IMR-90 (cell line): Measurements from ENCODE around the gene TIMM10. TPM values are rescaled to one million over a fixed set of nuclear protein-coding genes. Genes with fewer than 3 reads are reported as not detected.

Experiments
- ATAC-seq: fragments of 200-7000 bp; cut with Tn5 transposase; 2 replicates; pipeline ENCODE4 v1.9.1; 2020; ENCODE audit warnings: low read depth, mild to moderate bottlenecking, moderate library complexity
- BruUV-seq: library from RNA; stranded (reverse); fragments of 400-500 nt; replicated peaks from 2 replicates; lab custom pipeline; 2021; lab: Mats Ljungman, UMichigan
- CTCF ChIA-PET: fragments of 300-600 bp; formaldehyde crosslinking; extraction: SDS; loops from one replicate; lab custom pipeline; 2021; ENCODE audit warnings: antibody characterized with exemption; lab: Yijun Ruan, JAX
- POLR2A ChIA-PET: fragments of 300-600 bp; sonication (Branson Sonifier 250); formaldehyde crosslinking; loops from one replicate; lab custom pipeline; 2022; ENCODE audit warnings: antibody characterized with exemption; ENCODE audit not compliant: unreplicated experiment; lab: Charles Lee
- DNase-seq: peaks from one replicate; pipeline ENCODE4 v3.0.0; 2013
- H2AFZ ChIP-seq: replicated peaks from 2 replicates; pipeline ENCODE3; 2013; ENCODE audit warnings: low read length, mild to moderate bottlenecking; ENCODE audit not compliant: poor library complexity
- H2AK5ac ChIP-seq: 2 replicates; pipeline ENCODE4 v1.6.1; 2013; ENCODE audit warnings: low read depth, low read length, inconsistent platforms
- H2AK9ac ChIP-seq: replicated peaks from 2 replicates; pipeline ENCODE3; 2013; ENCODE audit warnings: mild to moderate bottlenecking, low read depth, low read length, moderate library complexity; ENCODE audit not compliant: poor library complexity
- H2BK120ac ChIP-seq: 2 replicates; pipeline ENCODE4 v1.6.1; 2013; ENCODE audit warnings: low read depth, low read length, inconsistent platforms
- H2BK15ac ChIP-seq: 3 replicates; pipeline ENCODE4 v1.6.1; 2013; ENCODE audit warnings: low read depth, low read length, inconsistent platforms
- H2BK20ac ChIP-seq: 2 replicates; pipeline ENCODE4 v1.6.1; 2013; ENCODE audit warnings: low read depth, mild to moderate bottlenecking, inconsistent platforms, low read length, moderate library complexity
- H2BK5ac ChIP-seq: 2 replicates; pipeline ENCODE4 v1.6.1; 2013; ENCODE audit warnings: mild to moderate bottlenecking, low read depth, low read length, inconsistent platforms; ENCODE audit not compliant: poor library complexity, severe bottlenecking
- H3K14ac ChIP-seq: replicated peaks from 2 replicates; pipeline ENCODE4 v1.6.1; 2013; ENCODE audit warnings: low read depth, low read length, inconsistent platforms
- H3K18ac ChIP-seq: 2 replicates; pipeline ENCODE4 v1.6.1; 2013; ENCODE audit warnings: low read depth, low read length, control low read depth
- H3K23ac ChIP-seq: 2 replicates; pipeline ENCODE4 v1.6.1; 2013; ENCODE audit warnings: low read depth, low read length, inconsistent platforms
- H3K27ac ChIP-seq: 2 replicates; pipeline ENCODE4 v1.5.1; 2013; ENCODE audit warnings: mild to moderate bottlenecking, control low read depth, low read length; ENCODE audit not compliant: insufficient read depth
- H3K27me3 ChIP-seq: 2 replicates; pipeline ENCODE4 v1.6.1; 2013; ENCODE audit warnings: low read length; ENCODE audit not compliant: control insufficient read depth, insufficient read depth
- H3K36me3 ChIP-seq: 2 replicates; pipeline ENCODE4 v1.6.1; 2013; ENCODE audit warnings: low read length, mixed read lengths; ENCODE audit not compliant: control insufficient read depth, insufficient read depth
- H3K4ac ChIP-seq: 2 replicates; pipeline ENCODE4 v1.6.1; 2013; ENCODE audit warnings: low read depth, low read length, inconsistent platforms
- H3K4me1 ChIP-seq: 2 replicates; pipeline ENCODE4 v1.6.1; 2013; ENCODE audit warnings: low read length, mixed read lengths; ENCODE audit not compliant: control insufficient read depth, insufficient read depth
- H3K4me2 ChIP-seq: 2 replicates; pipeline ENCODE4 v1.6.1; 2013; ENCODE audit warnings: low read depth, mild to moderate bottlenecking, control low read depth, low read length, moderate library complexity
- H3K4me3 ChIP-seq: 2 replicates; pipeline ENCODE4 v1.5.1; 2013; ENCODE audit warnings: low read depth, mild to moderate bottlenecking, control low read depth, low read length, moderate library complexity; ENCODE audit not compliant: insufficient read depth
- H3K56ac ChIP-seq: 2 replicates; pipeline ENCODE4 v1.6.1; 2013; ENCODE audit warnings: low read length, inconsistent platforms; ENCODE audit not compliant: insufficient read depth; ENCODE audit errors: extremely low read depth
- H3K79me1 ChIP-seq, 2 experiments: 2 replicates each; pipeline ENCODE4 v1.6.1; 2013; ENCODE audit warnings: low read length in 2 of 2, inconsistent platforms in 1 of 2, low read depth in 1 of 2
- H3K9ac ChIP-seq: 2 replicates; pipeline ENCODE4 v1.6.1; 2013; ENCODE audit warnings: low read depth, low read length, control low read depth
- H3K9me1 ChIP-seq: 2 replicates; pipeline ENCODE4 v1.6.1; 2013; ENCODE audit warnings: low read length, inconsistent platforms; ENCODE audit not compliant: insufficient read depth
- H3K9me3 ChIP-seq: 2 replicates; pipeline ENCODE4 v1.6.1; 2013; ENCODE audit warnings: low read length; ENCODE audit not compliant: control insufficient read depth, insufficient read depth
- H4K20me1 ChIP-seq: 2 replicates; pipeline ENCODE4 v1.6.1; 2013; ENCODE audit warnings: low read length, inconsistent platforms; ENCODE audit not compliant: insufficient read depth
- H4K5ac ChIP-seq: 2 replicates; pipeline ENCODE4 v1.6.1; 2013; ENCODE audit warnings: mild to moderate bottlenecking, low read depth, low read length, control low read depth
- H4K8ac ChIP-seq, 2 experiments: 2 replicates each; pipeline ENCODE4 v1.6.1; 2013; ENCODE audit warnings: low read depth in 2 of 2, low read length in 2 of 2, control low read depth in 1 of 2, inconsistent platforms in 1 of 2
- H4K91ac ChIP-seq: 2 replicates; pipeline ENCODE4 v1.6.1; 2013; ENCODE audit warnings: low read depth, low read length, inconsistent platforms; ENCODE audit not compliant: insufficient read depth
- BHLHE40 ChIP-seq: fragments of 150-350 bp; IDR thresholded peaks from 2 replicates; pipeline ENCODE4 v1.6.1; 2016; ENCODE audit warnings: mild to moderate bottlenecking, low read depth, low read length
- CEBPB ChIP-seq: IDR thresholded peaks from 2 replicates; pipeline ENCODE4 v1.6.1; 2012; ENCODE audit warnings: low read depth, low read length, improper control_type of control experiment
- CHD1 ChIP-seq: IDR thresholded peaks from 2 replicates; pipeline ENCODE4 v1.6.1; 2012; ENCODE audit warnings: low read depth, low read length, improper control_type of control experiment
- FOS ChIP-seq: fragments of 150-350 bp; IDR thresholded peaks from 2 replicates; pipeline ENCODE4 v1.6.1; 2016; ENCODE audit warnings: low read depth, low read length
- MAFK ChIP-seq: IDR thresholded peaks from 2 replicates; pipeline ENCODE4 v1.6.1; 2012; ENCODE audit warnings: low read depth, low read length, improper control_type of control experiment
- MAZ ChIP-seq: IDR thresholded peaks from 2 replicates; pipeline ENCODE4 v1.6.1; 2012; ENCODE audit warnings: low read depth, mild to moderate bottlenecking, low read length, improper control_type of control experiment, moderate library complexity, borderline replicate concordance
- MXI1 ChIP-seq: IDR thresholded peaks from 2 replicates; pipeline ENCODE4 v1.6.1; 2012; ENCODE audit warnings: low read depth, mild to moderate bottlenecking, low read length, moderate library complexity, borderline replicate concordance
- NFE2L2 ChIP-seq: fragments of 150-350 bp; IDR thresholded peaks from 2 replicates; pipeline ENCODE4 v1.6.1; 2016; ENCODE audit warnings: low read depth, mild to moderate bottlenecking, low read length
- POLR2A ChIP-seq: IDR thresholded peaks from 2 replicates; pipeline ENCODE4 v1.6.1; 2012; ENCODE audit warnings: mild to moderate bottlenecking, low read depth, low read length
- RAD21 ChIP-seq: IDR thresholded peaks from 2 replicates; pipeline ENCODE4 v1.6.1; 2012; ENCODE audit warnings: low read length, improper control_type of control experiment
- RCOR1 ChIP-seq: IDR thresholded peaks from 2 replicates; pipeline ENCODE4 v1.6.1; 2012; ENCODE audit warnings: mild to moderate bottlenecking, low read length, improper control_type of control experiment; ENCODE audit not compliant: insufficient replicate concordance
- RFX5 ChIP-seq: IDR thresholded peaks from 2 replicates; pipeline ENCODE4 v1.8.0; 2012; ENCODE audit warnings: low read depth, mild to moderate bottlenecking, low read length, moderate library complexity
- SMC3 ChIP-seq: fragments of 150-350 bp; IDR thresholded peaks from 2 replicates; pipeline ENCODE4 v1.6.1; 2016; ENCODE audit warnings: low read depth, mild to moderate bottlenecking, antibody characterized with exemption, low read length, moderate library complexity
- WGBS, 2 experiments: methylation state at CpG; one replicate each; pipeline versions ENCODE4 v1.1.5 to v1.1.7; 2013; ENCODE audit warnings: missing lambda C conversion rate in 2 of 2; ENCODE audit not compliant: insufficient read length in 1 of 2; ENCODE audit errors: extremely low coverage in 2 of 2; 5-methylcytosine and 5-hydroxymethylcytosine counted together
- dilution Hi-C: fragments of 300-500 bp; cut with HindIII; formaldehyde crosslinking; loops from one replicate; pipeline ENCODE4 v1.14.3; 2018; ENCODE audit warnings: low sequenced_read_pairs; ENCODE audit not compliant: unreplicated experiment
- in situ Hi-C: fragments of 300-500 bp; cut with MboI; formaldehyde crosslinking; loops from 3 replicates; pipeline ENCODE4 v1.14.3; 2019; ENCODE audit warnings: low sequenced_read_pairs, inconsistent platforms, mixed read lengths
- intact Hi-C: fragments of 100-400 bp; cut with micrococcal nuclease; formaldehyde crosslinking; loops from 2 replicates; pipeline ENCODE4 v1.10.0; 2022
- polyA plus RNA-seq, 3 experiments: library from polyadenylated mRNA; depleted of rRNA; stranded (reverse); fragments of >200 nt; gene quantifications; 2 replicates each; pipeline ENCODE4 v1.2.3, GENCODE V29; 2012; ENCODE audit warnings: low replicate concordance in 1 of 3
- total RNA-seq: library from RNA; depleted of rRNA; stranded (reverse); fragments of >200 nt; gene quantifications from 2 replicates; pipeline ENCODE4 v1.2.3, GENCODE V29; 2012
- TF ChIP-seq, protein P1 (sequence below): conservative IDR thresholded peaks from 2 replicates; pipeline ENCODE4 v1.5.1; 2012; ENCODE audit warnings: mild to moderate bottlenecking, low read depth, low read length, improper control_type of control experiment
- TF ChIP-seq, protein P2 (sequence below): fragments of 150-350 bp; IDR thresholded peaks from 2 replicates; pipeline ENCODE4 v1.6.1; 2017; ENCODE audit warnings: mild to moderate bottlenecking, antibody characterized with exemption, low read length, low read depth

Gene TIMM10
- total and polyA plus RNA-seq, 2 of the 4 experiments (the other 2 are of a cell fraction), result 96.8 to 135 TPM

DNA sequence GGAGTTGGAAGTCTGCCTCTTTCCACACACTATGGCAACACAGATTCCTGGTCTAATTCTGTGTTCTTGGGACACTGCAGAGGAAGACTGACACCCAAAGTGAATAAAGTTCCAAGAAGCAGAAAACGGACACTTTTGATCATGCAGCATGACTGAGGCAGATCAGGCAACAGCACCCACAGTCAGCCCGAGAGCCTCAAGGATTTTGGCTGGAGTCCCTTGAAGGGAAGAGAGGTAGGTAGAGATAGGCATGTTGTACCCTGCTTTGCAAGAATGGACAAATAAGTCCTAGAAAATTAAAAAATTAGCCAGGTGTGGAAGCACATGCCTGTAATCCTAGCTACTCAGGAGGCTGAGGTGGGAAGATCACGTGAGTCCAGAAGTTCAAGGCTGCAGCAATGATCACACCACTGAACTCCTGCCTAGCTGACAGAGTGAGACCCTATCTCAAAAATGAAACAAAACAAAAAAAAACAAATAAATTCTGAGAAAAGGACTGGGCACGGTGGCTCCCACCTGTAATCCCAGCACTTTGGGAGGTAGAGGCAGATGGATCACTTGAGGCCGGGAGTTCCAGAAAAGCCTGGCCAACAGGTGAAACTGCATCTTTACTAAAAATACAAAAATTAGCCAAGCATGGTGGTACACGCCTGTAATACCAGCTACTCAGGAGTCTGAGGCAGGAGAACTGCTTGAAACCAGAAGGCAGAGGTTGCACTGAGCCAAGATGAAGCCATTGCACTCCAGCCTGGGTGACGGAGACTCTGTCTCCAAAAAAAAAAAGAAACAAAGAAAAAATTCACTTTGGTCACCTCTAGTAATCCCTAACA lies 22.0 kb downstream of the TIMM10 start:
- H3K18ac ChIP-seq, result no peak overlapping the region
- no peak overlapping the region for H4K91ac ChIP-seq
- dilution Hi-C loops, result no loop called here
- CTCF ChIA-PET, result interaction anchor here (3.1 kb wide), 1 partner anchor 15 kb away, joined by 12 read pairs; no protein-coding TSS in a partner anchor
- no peak overlapping the region for H3K23ac ChIP-seq
- peaks cover 15% of the 10 kb centered on the region; the same call in 1 of the 2 replicates for H3K36me3 ChIP-seq
- peaks cover 2 to 16% of the 10 kb centered on the region in 2 experiments for H3K79me1 ChIP-seq
- no peak overlapping the region for H4K5ac ChIP-seq
- no peaks in the 10 kb centered on the region for H3K27me3 ChIP-seq
- H3K4me3 ChIP-seq, result no peak overlapping the region
- H4K20me1 ChIP-seq, result 0 out of 2 replicates have a peak, but pooled peaks cover under 1% of the 10 kb centered on the region
- H3K4me2 ChIP-seq, result no peak overlapping the region
- 100% methylated on average over 2 of the region's 7 CpGs; no CpG with 5 or more reads in 1 of the 2 experiments for WGBS, 2 experiments
- H2AFZ ChIP-seq, result no peak overlapping the region
- no peaks in the 10 kb centered on the region for H3K9me3 ChIP-seq
- no peak overlapping the region for H3K9ac ChIP-seq
- no peak overlapping the region for H2BK15ac ChIP-seq
- no peak overlapping the region for H2BK120ac ChIP-seq
- H3K9me1 ChIP-seq, result no peaks in the 10 kb centered on the region; the same call in 1 of the 2 replicates
- no peak overlapping the region for H2AK9ac ChIP-seq
- H3K14ac ChIP-seq, result no peak overlapping the region
- H3K4me1 ChIP-seq, result no peaks in the 10 kb centered on the region; the same call in 1 of the 2 replicates
- H3K27ac ChIP-seq, result no peak overlapping the region
- BruUV-seq, result no TSS peak
- in situ Hi-C loops, result loop anchor here (25.0 kb wide), 1 partner anchor 671 kb away; no protein-coding TSS in a partner anchor
- DNase-seq, result no peak
- no peak overlapping the region for H2AK5ac ChIP-seq
- POLR2A ChIA-PET, result no interaction called here
- H4K8ac ChIP-seq, result no peak overlapping the region
- H3K4ac ChIP-seq, result no peak overlapping the region
- H2BK5ac ChIP-seq, result no peak overlapping the region
- ATAC-seq, result no peak
- intact Hi-C loops, result no loop called here
- H3K56ac ChIP-seq, result no peak overlapping the region
- H2BK20ac ChIP-seq, result no peak overlapping the region
- no peak for TF ChIP-seq NFE2L2
- TF ChIP-seq CEBPB, result no peak
- TF ChIP-seq MAZ, result no peak
- no peak for TF ChIP-seq SMC3
- TF ChIP-seq RCOR1, result no peak
- TF ChIP-seq POLR2A, result no peak
- TF ChIP-seq MXI1, result no peak
- TF ChIP-seq FOS, result no peak
- TF ChIP-seq, protein P1, sequence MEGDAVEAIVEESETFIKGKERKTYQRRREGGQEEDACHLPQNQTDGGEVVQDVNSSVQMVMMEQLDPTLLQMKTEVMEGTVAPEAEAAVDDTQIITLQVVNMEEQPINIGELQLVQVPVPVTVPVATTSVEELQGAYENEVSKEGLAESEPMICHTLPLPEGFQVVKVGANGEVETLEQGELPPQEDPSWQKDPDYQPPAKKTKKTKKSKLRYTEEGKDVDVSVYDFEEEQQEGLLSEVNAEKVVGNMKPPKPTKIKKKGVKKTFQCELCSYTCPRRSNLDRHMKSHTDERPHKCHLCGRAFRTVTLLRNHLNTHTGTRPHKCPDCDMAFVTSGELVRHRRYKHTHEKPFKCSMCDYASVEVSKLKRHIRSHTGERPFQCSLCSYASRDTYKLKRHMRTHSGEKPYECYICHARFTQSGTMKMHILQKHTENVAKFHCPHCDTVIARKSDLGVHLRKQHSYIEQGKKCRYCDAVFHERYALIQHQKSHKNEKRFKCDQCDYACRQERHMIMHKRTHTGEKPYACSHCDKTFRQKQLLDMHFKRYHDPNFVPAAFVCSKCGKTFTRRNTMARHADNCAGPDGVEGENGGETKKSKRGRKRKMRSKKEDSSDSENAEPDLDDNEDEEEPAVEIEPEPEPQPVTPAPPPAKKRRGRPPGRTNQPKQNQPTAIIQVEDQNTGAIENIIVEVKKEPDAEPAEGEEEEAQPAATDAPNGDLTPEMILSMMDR, result no peak
- TF ChIP-seq CHD1, result no peak
- no peak for TF ChIP-seq BHLHE40
- no peak for TF ChIP-seq MAFK
- TF ChIP-seq RFX5, result no peak
- TF ChIP-seq, protein P2, sequence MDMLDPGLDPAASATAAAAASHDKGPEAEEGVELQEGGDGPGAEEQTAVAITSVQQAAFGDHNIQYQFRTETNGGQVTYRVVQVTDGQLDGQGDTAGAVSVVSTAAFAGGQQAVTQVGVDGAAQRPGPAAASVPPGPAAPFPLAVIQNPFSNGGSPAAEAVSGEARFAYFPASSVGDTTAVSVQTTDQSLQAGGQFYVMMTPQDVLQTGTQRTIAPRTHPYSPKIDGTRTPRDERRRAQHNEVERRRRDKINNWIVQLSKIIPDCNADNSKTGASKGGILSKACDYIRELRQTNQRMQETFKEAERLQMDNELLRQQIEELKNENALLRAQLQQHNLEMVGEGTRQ, result no peak
- no peak for TF ChIP-seq RAD21
